ENCODE measurements around the gene HYAL1.

Gene HYAL1

DNA sequence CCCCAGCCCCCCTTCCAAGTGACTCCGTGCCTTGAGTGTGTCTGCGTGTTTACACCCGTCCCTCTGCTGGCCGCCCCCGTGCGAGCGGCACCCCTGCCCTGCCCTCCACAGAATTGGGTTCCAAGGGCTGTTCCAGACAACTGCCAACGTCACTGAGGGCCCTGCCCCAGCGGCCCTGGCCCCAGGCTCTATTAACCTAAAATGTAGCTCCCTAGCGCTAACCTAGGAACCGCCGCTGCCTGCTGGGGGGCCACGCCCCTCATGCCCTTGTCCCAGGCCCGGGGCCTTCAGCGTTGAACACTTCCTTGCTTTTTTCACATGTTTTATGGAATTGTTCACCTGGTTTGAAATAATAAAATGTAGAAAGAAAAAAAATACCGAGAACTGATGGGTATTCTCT lies 44.4 kb downstream of the HYAL1 start:
- no peak for DNase-seq

DNA sequence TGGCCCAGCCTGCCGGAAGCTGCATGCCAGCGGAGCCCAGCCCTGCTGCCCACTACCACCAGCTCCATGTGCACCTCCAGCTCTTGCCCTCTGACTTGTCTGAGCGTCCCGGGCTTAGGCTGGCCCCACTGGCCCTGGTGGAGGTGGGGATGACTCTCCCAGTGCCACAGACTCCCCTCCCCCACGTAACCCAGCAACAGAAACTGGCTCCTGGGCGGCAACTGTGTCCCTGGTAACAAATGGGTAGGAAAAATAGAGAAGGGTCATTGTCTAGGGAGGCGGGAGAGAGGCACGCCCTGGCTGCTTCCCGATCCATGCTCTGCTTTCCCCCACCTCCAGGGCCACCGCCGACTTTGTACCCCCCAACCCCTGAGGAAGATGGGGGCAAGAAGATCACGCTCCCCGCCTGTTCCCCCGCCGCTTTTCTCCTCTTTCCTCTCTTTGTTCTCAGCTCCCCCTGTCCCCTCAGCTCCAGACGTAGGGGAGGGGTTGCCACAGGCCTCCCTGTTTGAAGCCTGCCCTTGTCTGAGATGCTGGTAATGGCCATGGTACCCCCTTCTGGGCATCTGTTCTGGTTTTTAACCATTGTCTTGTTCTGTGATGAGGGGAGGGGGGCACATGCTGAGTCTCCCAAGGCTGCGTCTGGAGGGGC lies 45.2 kb downstream of the HYAL1 start:
- DNase-seq = no peak

DNA sequence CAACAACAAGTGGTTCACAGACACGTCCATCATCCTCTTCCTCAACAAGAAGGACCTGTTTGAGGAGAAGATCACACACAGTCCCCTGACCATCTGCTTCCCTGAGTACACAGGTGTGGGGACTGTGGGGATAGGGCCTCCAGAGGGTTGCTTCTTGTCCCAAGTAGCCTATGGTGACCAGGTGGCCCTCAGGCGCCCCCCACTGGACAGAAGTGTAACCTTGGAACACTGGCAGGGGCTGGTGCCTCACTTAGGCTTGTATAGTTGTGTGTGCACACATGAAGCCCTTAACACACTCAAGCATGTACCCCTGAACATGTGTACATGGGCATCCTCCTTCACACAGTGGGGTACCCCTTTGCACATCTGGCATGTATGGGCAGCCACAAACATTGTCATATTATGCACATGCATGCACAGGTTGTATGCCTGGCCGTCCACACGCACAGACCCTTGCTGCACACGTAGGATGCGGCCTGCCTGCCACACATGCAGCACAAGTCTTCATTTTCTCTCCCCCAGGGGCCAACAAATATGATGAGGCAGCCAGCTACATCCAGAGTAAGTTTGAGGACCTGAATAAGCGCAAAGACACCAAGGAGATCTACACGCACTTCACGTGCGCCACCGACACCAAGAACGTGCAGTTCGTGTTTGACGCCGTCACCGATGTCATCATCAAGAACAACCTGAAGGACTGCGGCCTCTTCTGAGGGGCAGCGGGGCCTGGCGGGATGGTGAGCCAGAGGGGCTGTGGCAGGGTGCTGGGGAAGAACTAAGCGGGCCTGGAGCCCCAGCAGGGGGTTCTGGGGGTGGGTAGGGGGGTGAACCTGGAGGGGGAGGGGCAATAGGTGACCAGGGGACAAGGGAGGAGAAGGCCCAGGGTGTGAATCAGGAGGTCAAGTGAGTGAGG lies 46.1 kb downstream of the HYAL1 start:
- DNase-seq = no peak

GRCh38 chr3:50255251-50255615 lies 48.1 kb downstream of the HYAL1 start:
- no peak for DNase-seq

- DNase-seq = no peak
Observed at GRCh38 chr3:50254577-50255250, 48.7 kb downstream of the HYAL1 start.

- no peak for DNase-seq
Observed at GRCh38 chr3:50251220-50251619, 52.2 kb downstream of the HYAL1 start.

DNA sequence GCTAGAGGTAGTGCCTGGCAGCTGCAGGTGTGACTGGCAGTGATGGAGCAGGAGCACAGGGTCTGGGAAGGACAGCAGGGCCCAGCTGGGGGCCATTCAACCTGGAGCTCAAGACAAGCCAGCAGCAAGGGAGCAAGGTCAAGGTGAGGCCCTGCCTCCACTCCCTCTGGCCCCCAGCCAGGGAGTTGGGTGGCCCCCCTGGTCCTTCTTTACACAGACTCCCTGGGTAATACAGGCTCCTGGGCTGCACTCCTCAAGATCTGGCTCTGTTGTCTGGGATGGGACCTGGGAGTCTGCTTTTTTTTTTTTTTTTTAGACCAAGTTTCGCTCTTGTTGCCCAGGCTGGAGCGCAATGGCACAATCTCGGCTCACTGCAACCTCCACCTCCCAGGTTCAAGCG lies 52.9 kb downstream of the HYAL1 start:
- no peak for DNase-seq
